Heart right ventricle (tissue), 16 donors: Measurements from ENCODE around the gene NT5DC1. TPM values are rescaled to one million over a fixed set of nuclear protein-coding genes. Genes with fewer than 3 reads are reported as not detected.
A peak's percentile ranks its signal among the peaks of the same experiment; 100 is the strongest.

Source experiments
- ATAC-seq, 8 donors: fragments of 200-7000 bp; cut with Tn5 transposase; one replicate each; pipeline ENCODE4 v1.9.1; 2020; ENCODE audit warnings: mild to moderate bottlenecking in 8 of 8, moderate library complexity in 8 of 8, moderate number of reproducible peaks in 1 of 8
- DNase-seq, 2 donors: peaks; one replicate each; pipeline ENCODE4 v3.0.0-alpha.2; 2020
- H3K27ac ChIP-seq, 10 donors: fragments of 200-600 bp; sonication (generic) in 2 of 10; one replicate each; pipeline versions ENCODE4 v1.5.0 to v1.8.0; 2020 to 2022; ENCODE audit warnings: mild to moderate bottlenecking in 3 of 10
- H3K27me3 ChIP-seq, 7 donors: fragments of 200-600 bp; one replicate each; pipeline ENCODE4 v1.8.0; 2021 to 2022; ENCODE audit warnings: mild to moderate bottlenecking in 2 of 7
- H3K36me3 ChIP-seq, 9 donors: fragments of 200-600 bp; sonication (generic) in 1 of 9; one replicate each; pipeline versions ENCODE4 v1.5.0 to v1.8.0; 2020 to 2022; ENCODE audit warnings: mild to moderate bottlenecking in 2 of 9
- H3K4me1 ChIP-seq, 9 donors: fragments of 200-600 bp; sonication (generic) in 1 of 9; one replicate each; pipeline versions ENCODE4 v1.5.0 to v1.8.0; 2020 to 2022; ENCODE audit warnings: mild to moderate bottlenecking in 4 of 9
- H3K4me3 ChIP-seq, 10 donors: fragments of 200-600 bp; sonication (generic) in 2 of 10; one replicate each; pipeline versions ENCODE4 v1.5.0 to v1.8.0; 2020 to 2022; ENCODE audit warnings: mild to moderate bottlenecking in 7 of 10, moderate library complexity in 2 of 10
- H3K9me3 ChIP-seq, 11 donors: fragments of 200-600 bp in 10 of 11; sonication (generic) in 2 of 11; one replicate each; pipeline versions ENCODE4 v1.5.0 to v1.8.0; 2013 to 2022; ENCODE audit warnings: mild to moderate bottlenecking in 2 of 11, control low read depth in 1 of 11, moderate library complexity in 1 of 11
- WGBS, 2 donors: extraction: QIAGEN DNeasy Blood & Tissue Kit; methylation state at CpG; one replicate each; pipeline ENCODE4 v1.1.7; 2013; ENCODE audit warnings: inconsistent platforms in 1 of 2; 5-methylcytosine and 5-hydroxymethylcytosine counted together
- intact Hi-C, 10 donors: fragments of 100-400 bp; cut with DNase I; formaldehyde crosslinking; loops; one replicate each; pipeline versions ENCODE4 v1.11.1 to v1.14.2; 2022
- polyA plus RNA-seq, 2 donors: library from polyadenylated mRNA; stranded (reverse); fragments of 200-250 nt; gene quantifications; one replicate each; pipeline ENCODE4 v1.2.3, GENCODE V29; 2013
- total RNA-seq, 10 donors: library from RNA; stranded (reverse); fragmentation: NEBNext Ultra II Directional in 3 of 10; extraction: Animal tissue kit (Norgen Biotek cat#: 25700) in 3 of 10; gene quantifications; one replicate each; pipeline versions ENCODE4 v1.2.1 to v1.2.4, GENCODE V29; 2021 to 2023
- TF ChIP-seq, protein P1 (sequence below), 9 donors: fragments of 200-600 bp; sonication (generic) in 2 of 9; IDR thresholded peaks; one replicate each; pipeline versions ENCODE4 v1.5.0 to v1.8.0; 2021 to 2022; ENCODE audit warnings: antibody characterized with exemption in 9 of 9, mild to moderate bottlenecking in 5 of 9, moderate library complexity in 1 of 9
- donor health status: Arrhythmogenic right ventricular cardiomyopathy.
- donor health status: ischemic (EF 13 %, LVEDD 7.1; RV severe dilation, severe dysfunction).
- donor health status: healthy with polysubstance abuse.
- donor health status: DM: no; HTN: yes; CAD: no.
- donor health status: DM: no; HTN: no; CAD: no.
- donor health status: ischemic (EF 25% LVEDD 6.9; RV normal size, moderate dysfunction).
- donor health status: ischemic (EF 25% LVEDD 5.7; RV mildly dilated, moderate dysfunction).
- donor health status: healthy.
- donor health status: DM: yes; HTN: yes; CAD: no.
- donor health status: Ischemic cardiomyopathy.
- donor health status: ischemic (EF 35%, LVEDD 5.7; RV mildly dilated, moderate dysfunction).
- donor health status: nonischemic (EF 11% LVEDD 7.7; RV severe dilation, severe dysfunction).
- donor health status: DM: yes; HTN: yes; CAD: no.
- donor health status: PGD.
- donor health status: ischemic (EF 29% LVEDD 5.4; RV normal size, mild dysfunction).
- donor health status: nonischemic (EF 23%, LVEDD 6.1; RV moderate dilation, normal function).

Gene NT5DC1
- total and polyA plus RNA-seq, 12 donors, result 5.9 to 69.7 (median 57.3) TPM

DNA sequence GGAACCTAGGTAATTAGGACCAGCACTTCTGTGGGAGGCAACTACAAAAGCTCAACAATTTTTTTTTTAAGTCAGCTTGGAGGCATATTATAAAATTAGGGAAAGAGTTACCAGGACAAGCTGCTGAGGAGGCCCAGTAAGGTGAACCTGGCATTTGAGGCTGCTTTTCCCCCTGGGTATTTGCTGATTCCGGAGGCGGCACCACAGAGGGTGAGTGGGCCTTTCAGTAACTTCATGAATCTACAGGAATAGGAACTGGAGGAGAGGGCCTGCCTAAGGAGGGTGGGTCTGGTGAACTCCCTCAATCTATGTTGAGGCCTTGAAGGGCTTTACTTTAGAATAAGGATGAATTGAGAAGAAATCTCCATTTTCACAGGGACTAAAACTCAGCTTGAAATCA, 138.6 kb downstream of the NT5DC1 start:
- Histone ChIP-seq H3K27me3 (no peaks in the 10 kb centered on the region), H3K27ac (no peak overlapping the region), H3K9me3 (no peaks in the 10 kb centered on the region), H3K36me3 (peaks cover 0 to 51% (median 18%) of the 10 kb centered on the region in 9 donors), H3K4me1 (no peaks in the 10 kb centered on the region), H3K4me3 (no peak overlapping the region)
- WGBS, 2 donors, result 98 to 100% methylated on average over 2 of the region's 2 CpGs
- intact Hi-C loops, result no loop called here
- TF ChIP-seq, protein P1, sequence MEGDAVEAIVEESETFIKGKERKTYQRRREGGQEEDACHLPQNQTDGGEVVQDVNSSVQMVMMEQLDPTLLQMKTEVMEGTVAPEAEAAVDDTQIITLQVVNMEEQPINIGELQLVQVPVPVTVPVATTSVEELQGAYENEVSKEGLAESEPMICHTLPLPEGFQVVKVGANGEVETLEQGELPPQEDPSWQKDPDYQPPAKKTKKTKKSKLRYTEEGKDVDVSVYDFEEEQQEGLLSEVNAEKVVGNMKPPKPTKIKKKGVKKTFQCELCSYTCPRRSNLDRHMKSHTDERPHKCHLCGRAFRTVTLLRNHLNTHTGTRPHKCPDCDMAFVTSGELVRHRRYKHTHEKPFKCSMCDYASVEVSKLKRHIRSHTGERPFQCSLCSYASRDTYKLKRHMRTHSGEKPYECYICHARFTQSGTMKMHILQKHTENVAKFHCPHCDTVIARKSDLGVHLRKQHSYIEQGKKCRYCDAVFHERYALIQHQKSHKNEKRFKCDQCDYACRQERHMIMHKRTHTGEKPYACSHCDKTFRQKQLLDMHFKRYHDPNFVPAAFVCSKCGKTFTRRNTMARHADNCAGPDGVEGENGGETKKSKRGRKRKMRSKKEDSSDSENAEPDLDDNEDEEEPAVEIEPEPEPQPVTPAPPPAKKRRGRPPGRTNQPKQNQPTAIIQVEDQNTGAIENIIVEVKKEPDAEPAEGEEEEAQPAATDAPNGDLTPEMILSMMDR (IDR thresholded peaks at IDR 0.05), result no peak
- no peak for DNase-seq
- ATAC-seq, result no peak

DNA sequence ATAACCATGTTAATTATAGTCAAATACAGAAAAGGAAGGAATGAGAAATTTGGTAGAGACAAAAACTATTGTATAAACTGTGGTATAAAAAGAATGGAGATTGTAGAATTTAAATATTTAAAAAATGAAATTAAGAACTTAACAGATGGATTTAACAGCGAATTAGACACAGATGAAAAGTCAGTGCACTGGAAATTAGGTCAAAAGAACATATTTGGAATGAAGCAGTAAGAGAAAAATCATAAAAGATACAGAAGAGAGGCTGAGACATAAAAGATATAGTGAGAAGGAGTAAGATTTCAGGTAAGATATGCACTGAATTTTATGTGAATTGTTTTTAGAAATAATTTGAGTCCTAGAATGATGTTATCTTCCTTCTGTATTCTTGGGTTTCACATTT, 139.2 kb downstream of the NT5DC1 start:
- peaks cover 0 to 56% (median 18%) of the 10 kb centered on the region in 9 donors for H3K36me3 ChIP-seq
- DNase-seq (no peak), ATAC-seq (no peak)
- 99 to 100% methylated on average over 1 of the region's 1 CpG for WGBS, 2 donors
- H3K27ac ChIP-seq, result no peak overlapping the region
- no peak overlapping the region for H3K4me3 ChIP-seq
- intact Hi-C loops, result no loop called here
- no peaks in the 10 kb centered on the region for H3K4me1 ChIP-seq
- H3K9me3 ChIP-seq, result no peaks in the 10 kb centered on the region
- no peaks in the 10 kb centered on the region for H3K27me3 ChIP-seq
- TF ChIP-seq, protein P1 (IDR thresholded peaks at IDR 0.05), result no peak

DNA sequence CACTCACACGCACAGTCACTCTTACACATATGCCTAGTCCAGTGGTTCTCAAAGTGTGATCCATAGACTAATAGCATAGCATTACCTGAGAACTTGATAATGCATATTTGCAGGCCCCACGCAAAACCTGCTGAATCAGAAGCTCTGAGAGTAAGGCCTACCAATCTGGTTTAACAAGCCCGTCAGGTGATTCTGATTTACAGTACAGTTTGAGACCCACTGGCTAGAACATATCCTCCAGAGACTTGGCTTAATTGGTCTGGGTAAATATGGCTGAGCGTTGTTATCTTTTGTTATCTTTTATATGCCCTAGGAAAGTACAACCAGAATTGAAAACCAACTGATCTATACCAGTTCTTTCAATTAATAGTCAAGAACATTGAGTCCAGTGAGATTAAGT, 143.6 kb downstream of the NT5DC1 start:
- H3K4me3 ChIP-seq, result no peak overlapping the region
- TF ChIP-seq, protein P1 (IDR thresholded peaks at IDR 0.05), result no peak
- intact Hi-C loops, result no loop called here
- H3K9me3 ChIP-seq, result no peaks in the 10 kb centered on the region
- H3K36me3 ChIP-seq, result peaks cover 0 to 28% (median 4%) of the 10 kb centered on the region in 9 donors
- WGBS, 2 donors, result 87 to 94% methylated on average over 4 of the region's 4 CpGs
- H3K27me3 ChIP-seq, result no peaks in the 10 kb centered on the region
- peaks cover 0 to 27% (median 18%) of the 10 kb centered on the region in 9 donors for H3K4me1 ChIP-seq
- H3K27ac ChIP-seq, result no peak overlapping the region
- DNase-seq (no peak), ATAC-seq (no peak)

DNA sequence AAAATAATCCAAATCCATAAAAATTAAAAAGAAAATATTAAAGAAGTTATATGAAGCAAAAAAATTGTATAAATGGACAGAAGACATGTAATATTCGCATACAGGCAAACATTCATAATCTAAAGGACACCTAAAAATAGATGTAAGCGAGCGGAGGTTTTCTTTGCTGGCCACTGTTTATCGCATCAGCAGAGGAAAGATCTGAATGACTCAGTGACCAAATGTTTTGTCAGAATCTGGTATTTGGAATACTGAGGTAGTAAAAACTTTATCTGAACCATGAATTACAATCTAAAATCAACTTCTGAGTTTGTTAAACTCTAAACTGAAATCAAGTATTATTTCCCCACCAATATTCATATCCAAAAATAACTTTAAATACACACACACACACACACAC, 145.4 kb downstream of the NT5DC1 start:
- intact Hi-C loops, result no loop called here
- Histone ChIP-seq H3K27ac (peak overlapping the region in 8 of 10 donors; percentile 17 to 69 (median 58)), H3K9me3 (no peaks in the 10 kb centered on the region), H3K4me1 (peaks cover 0 to 45% (median 35%) of the 10 kb centered on the region in 9 donors), H3K4me3 (no peak overlapping the region), H3K36me3 (peaks cover 0 to 10% (median 0%) of the 10 kb centered on the region in 9 donors), H3K27me3 (no peaks in the 10 kb centered on the region)
- ATAC-seq (peak in 5 of 8 donors; percentile 53 to 74 (median 59)), DNase-seq (no peak)
- TF ChIP-seq, protein P1 (IDR thresholded peaks at IDR 0.05), result no peak
- WGBS, 2 donors, result 48 to 54% methylated on average over 4 of the region's 4 CpGs
